SW 1271 (cell line): Measurements from ENCODE around the gene ATPAF1.

ENCODE experiments used
- DNase-seq, 2 experiments: peaks; one replicate each; lab custom pipeline; 2025; lab: John Stamatoyannopoulos, UW

The ATPAF1 gene

GRCh38 chr1:46616277-46617107, 51.7 kb downstream of the ATPAF1 start, which contains the start of gene MOB3C:
Gene MOB3C (minus strand): TSS chr1:46616811. CDS start chr1:46613321, 3,490 bp downstream.
- DNase-seq = peak; percentile 34 to 63

DNA sequence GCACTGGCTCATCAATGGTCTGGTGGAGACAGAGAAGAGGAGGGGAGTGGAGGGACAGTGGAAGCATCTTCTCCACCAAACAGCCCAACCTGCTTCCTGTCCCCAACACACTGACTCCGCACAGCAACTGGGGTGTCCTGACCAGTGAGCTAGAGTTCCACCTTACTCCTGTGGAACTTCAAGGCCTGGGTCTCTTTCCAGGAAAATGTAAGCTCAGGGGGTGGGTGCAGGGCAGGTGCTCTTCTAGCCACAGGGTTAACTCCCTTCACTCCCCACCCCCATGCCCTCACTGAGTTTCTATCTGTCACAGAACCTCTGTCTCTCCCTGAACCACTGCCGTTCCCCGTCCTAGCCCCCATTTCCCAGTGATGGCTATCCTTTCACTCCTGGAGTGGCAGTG, 52.4 kb downstream of the ATPAF1 start:
- DNase-seq = no peak

GRCh38 chr1:46615088-46615487, 53.1 kb downstream of the ATPAF1 start:
- no peak for DNase-seq

DNA sequence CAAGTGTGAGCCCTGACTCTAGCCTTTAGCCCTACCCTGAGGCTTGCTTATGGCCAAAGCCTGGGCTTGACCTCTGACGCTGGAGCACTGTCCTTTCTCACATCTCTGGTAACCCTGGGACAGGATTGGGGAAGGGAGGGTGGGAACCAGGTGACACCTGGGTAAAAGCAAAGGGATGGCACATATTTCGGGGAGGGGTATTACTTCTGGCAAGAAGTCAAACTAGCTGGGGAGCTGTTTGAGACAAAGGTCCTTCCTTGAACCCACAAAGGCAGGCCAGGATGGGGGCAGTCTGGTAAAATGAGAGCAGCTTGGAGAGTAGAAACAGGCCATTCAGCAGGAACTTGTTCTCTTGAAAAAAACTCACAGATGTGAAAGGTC, 53.6 kb downstream of the ATPAF1 start:
- DNase-seq = no peak

- no peak for DNase-seq
Measured at GRCh38 chr1:46613661-46614603, 54.2 kb downstream of the ATPAF1 start.

DNA sequence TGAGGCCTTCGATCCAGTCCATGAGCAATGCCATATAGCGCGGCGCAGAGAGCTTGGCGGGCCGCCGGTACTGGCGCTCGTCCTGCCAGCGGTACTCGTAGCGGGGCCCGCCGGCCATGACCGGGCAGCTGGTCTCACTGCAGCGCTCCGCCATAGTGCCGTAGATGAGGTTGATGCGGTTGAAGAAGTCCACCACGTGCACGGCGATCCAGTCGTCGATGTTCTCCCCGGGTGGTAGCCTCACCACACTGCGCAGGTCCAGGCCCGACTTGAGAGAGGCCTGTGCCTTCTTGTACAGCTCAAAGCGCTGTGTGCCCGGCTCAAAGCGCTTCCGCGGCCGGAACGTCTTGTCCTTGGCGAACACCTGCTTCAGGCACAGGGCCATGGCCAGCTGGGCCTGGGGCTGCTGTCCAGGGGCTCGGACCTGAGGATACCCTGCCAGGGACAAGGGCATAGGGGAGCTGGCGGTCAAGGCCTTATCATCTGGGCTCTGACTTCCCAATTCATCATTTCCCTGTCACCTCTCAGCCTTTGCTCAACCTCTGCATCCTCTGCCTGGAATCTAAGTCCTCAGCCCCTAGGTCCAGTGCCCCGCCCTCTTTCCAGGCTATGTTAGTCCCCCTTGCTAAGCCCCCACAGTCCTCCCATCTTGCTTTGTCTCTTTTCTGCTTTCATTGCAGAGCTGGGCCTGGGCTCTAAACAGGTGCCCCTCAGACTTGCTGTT, 55.1 kb downstream of the ATPAF1 start:
- no peak for DNase-seq

GRCh38 chr1:46611691-46612221, 56.4 kb downstream of the ATPAF1 start:
- DNase-seq = peak in 1 of 2 experiments; percentile 21

DNA sequence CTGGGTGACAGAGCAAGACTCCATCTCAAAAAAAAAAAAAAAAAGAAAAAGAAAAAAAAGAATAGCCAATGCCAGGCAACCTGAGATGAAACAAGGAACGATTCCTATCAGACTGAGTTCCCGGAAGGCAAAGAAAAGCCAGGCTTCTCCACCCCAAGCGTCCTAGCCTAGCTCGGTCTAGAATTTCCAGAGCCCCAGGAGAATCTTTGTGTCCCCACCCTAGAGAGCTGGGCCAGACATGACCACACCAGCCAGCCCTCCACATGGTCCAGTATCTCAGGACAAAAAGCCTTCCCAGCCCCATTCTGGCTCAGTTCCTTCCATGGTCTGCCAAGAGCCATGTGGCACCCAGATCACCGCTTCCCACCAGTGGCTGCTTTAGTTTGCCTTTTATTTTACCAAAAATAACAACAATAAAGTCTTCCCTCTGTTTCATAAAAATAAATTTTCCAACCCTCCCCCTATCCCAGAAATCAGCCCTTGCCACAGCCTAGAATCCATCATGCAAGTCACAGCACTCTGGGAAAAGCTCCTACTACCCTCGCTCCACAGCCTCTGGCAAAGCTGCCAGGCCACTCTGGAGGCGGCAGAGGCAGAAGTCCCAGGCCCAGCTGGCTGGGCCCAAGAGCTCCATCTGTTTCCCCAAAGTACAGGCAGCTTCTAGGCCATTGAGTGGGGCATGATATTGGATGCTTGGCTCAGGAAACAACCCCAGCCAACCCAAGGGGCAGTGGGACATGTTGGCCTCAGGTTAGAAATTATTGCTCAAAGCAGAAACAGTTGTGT, 60.6 kb downstream of the ATPAF1 start:
- DNase-seq = no peak

- no peak for DNase-seq
Measured at GRCh38 chr1:46606255-46606965, 61.8 kb downstream of the ATPAF1 start.

- no peak for DNase-seq
Measured at GRCh38 chr1:46605232-46605631, 62.9 kb downstream of the ATPAF1 start.

DNA sequence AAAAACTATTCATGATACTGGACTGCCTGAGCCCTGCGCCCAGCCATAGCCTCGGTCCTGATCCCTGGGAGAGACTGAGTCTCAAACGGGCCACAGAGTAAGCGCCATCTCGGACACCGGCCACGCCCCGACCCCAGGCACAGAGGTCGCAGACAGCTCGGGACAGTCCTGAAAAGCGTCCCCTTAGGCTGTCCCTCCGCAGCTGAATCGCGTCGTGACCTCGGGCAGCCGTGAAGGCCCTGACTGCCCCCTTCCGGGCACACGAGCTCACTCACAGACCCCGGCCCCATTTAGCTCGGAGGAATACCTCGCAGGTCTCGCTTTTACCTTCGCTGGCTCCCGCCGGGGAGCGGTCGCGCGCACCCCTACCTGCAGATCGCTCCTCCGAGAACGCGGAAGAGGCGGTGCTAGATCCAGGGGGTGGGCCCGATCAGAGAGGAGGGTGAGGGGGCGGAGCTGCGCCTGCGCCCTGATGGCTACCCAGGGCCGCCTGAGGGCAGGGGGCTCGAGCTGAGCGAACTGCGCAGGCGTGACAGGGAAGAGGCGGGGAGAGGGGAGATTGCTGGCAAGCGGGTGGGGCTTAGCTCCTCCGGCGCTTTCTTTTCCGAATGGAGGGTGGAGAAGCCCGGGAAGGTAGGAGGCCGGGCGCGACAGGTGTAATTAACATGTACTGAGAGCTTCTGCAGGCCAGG, 64.2 kb downstream of the ATPAF1 start, which contains the start of gene MKNK1:
TSS of gene MKNK1 (minus strand) at position 411 of the 692 bp plus-strand sequence. CDS start 20,941 bp downstream, outside the sequence.
- DNase-seq = peak; percentile 77 to 85

DNA sequence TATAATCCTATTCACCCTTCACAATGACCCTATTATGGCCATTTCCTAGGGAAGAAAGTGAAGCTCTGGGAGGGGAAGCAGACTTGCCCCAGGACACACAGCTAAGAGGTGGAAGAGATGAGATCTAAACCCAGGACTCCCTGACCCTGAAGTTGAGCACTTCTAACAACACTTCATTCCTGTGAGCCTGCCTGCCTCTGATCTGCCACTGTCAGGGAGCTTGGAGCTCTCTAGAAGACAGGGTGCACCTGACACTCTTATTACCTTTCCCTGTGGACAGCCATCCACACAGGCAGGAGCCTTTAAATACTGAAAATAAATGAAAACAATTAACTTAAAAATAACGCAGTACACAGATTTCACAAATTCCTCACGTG, 64.7 kb downstream of the ATPAF1 start:
- no peak for DNase-seq

- DNase-seq = no peak
Measured at GRCh38 chr1:46601257-46602007, 66.7 kb downstream of the ATPAF1 start.

GRCh38 chr1:46599059-46599970, 68.8 kb downstream of the ATPAF1 start:
- DNase-seq = no peak

GRCh38 chr1:46596846-46597245, 71.3 kb downstream of the ATPAF1 start:
- DNase-seq = no peak

GRCh38 chr1:46596036-46596435, 72.1 kb downstream of the ATPAF1 start:
- no peak for DNase-seq

DNA sequence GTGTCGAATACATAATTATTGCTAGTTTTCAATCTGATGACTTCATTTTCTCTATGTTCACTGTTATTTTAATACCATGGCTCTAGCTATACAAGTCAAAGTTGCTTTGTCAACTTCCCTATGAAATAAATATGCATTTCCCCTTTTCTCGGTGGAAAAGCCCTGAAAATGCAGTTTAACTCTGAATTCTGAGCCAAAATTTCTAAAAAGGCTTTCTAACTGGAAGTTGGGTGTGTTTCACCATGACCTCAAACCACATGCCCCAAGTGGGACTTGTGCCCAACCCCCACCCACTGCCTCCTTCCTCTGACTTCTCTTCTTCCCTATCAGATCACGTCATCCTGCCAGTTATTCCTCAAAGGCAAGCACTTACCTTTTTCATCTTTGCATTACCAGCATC, 73.0 kb downstream of the ATPAF1 start:
- DNase-seq = no peak

DNA sequence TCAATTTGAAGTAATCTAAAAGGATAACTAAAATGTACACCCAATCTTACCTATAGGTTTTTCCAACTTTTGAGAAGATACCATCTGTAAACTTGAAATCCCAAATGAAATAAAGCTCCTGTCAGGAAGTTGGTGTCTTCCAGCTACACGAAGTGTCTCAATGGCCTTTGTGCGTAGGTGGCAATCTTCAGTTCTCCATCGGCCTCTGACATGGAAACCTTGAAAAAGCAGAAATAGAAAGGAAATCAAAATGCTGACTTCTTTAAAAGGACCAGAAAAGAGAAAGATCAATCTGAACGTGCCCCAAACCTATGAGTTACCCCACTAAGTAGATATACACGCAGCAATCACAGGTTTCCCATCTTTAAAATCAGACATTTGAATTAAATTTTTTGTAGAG, 74.1 kb downstream of the ATPAF1 start:
- no peak for DNase-seq
